Esophagus (tissue), 2 donors: ENCODE results near the gene ZNF44. TPM values are rescaled to one million over a fixed set of nuclear protein-coding genes. Genes with fewer than 3 reads are reported as not detected.
"Not testable (repeated sequence)": the region's sequence is repeated elsewhere in the genome, so short reads cannot be mapped to it uniquely, and the experiment has no call there.

Source experiments
- H3K27ac ChIP-seq, 2 donors: one replicate each; pipeline ENCODE4 v1.5.1; 2013; ENCODE audit warnings: low read depth in 2 of 2, mild to moderate bottlenecking in 2 of 2, inconsistent platforms in 1 of 2, low read length in 1 of 2, moderate library complexity in 1 of 2
- H3K27me3 ChIP-seq, 2 donors: one replicate each; pipeline ENCODE4 v1.6.1; 2013; ENCODE audit warnings: low read length in 2 of 2, control low read depth in 1 of 2, mild to moderate bottlenecking in 1 of 2; ENCODE audit not compliant: insufficient read depth in 2 of 2, control insufficient read depth in 1 of 2
- H3K36me3 ChIP-seq, 2 donors: one replicate each; pipeline ENCODE4 v1.6.1; 2013; ENCODE audit warnings: low read length in 1 of 2; ENCODE audit not compliant: control insufficient read depth in 2 of 2, insufficient read depth in 2 of 2
- H3K4me1 ChIP-seq, 2 donors: one replicate each; pipeline ENCODE4 v1.6.1; 2013; ENCODE audit warnings: low read length in 1 of 2; ENCODE audit not compliant: control insufficient read depth in 2 of 2, insufficient read depth in 2 of 2
- H3K4me3 ChIP-seq, 2 donors: one replicate each; pipeline ENCODE4 v1.5.1; 2013; ENCODE audit warnings: low read length in 2 of 2, mild to moderate bottlenecking in 2 of 2, low read depth in 1 of 2, moderate library complexity in 1 of 2
- H3K9me3 ChIP-seq, 2 donors: one replicate each; pipeline ENCODE4 v1.6.1; 2013; ENCODE audit warnings: mild to moderate bottlenecking in 2 of 2, low read depth in 1 of 2, low read length in 1 of 2, moderate library complexity in 1 of 2; ENCODE audit not compliant: control insufficient read depth in 2 of 2, insufficient read depth in 1 of 2
- WGBS, 2 donors: extraction: QIAGEN DNeasy Blood & Tissue Kit; methylation state at CpG; one replicate each; pipeline ENCODE4 v1.1.7; 2013; 5-methylcytosine and 5-hydroxymethylcytosine counted together
- polyA plus RNA-seq, 2 donors: library from polyadenylated mRNA; stranded (reverse); fragments of 200-250 nt; gene quantifications; one replicate each; pipeline ENCODE4 v1.2.3, GENCODE V29; 2013
- donor health status: healthy with polysubstance abuse.
- donor health status: Bipolar disorder and iron deficiency.

The ZNF44 gene
- polyA plus RNA-seq, result 1 to 10 TPM; 5.7 TPM

DNA sequence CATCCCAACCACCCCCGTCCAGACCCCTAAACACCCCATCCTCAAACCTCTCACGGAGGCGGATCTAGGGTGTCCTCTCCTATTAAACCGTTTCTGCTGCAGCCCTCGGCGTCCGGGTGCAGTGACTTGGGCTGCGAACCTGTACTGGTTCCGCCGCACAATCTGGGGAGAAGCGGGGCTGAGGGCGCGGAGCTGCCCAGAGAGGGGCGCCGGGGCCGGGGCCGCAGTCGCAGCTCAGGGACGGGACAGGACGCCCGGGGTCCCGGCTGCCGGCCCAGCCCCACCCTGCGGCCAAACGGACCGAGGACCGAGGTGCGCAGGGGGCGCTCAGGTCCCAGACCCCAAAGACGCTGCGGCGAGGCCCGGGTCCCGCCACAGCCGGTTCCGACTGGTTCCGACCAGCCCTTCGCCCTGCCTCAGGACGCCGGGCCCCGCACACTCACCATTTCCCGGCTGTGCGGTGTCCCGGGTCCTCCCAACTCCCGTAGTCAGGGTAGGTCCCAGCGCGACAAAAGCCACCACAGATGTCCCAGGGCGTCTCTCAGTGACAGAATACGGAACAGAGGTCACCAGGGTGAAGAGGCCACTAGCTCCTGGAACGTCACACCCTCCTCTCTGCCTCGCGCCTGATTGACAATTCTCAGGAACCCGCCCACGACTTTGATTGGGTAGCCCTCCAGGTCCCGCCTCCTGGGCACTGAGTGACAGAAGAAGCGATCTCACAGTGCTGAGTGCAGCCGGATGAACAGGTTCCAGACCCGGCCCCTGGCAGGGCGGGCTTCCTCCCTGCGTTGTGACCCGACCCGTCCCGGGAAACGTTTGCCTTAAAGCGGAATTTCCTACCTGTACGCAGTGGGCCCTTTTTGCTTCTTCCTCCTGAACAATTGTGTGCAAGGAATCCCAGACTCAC is at the start of gene ZNF44:
ZNF44 (minus strand) TSS at position 635 of the 910 bp plus-strand sequence; CDS start at position 446, 189 bp downstream.
- peaks cover 2 to 8% of the 10 kb centered on the region in 2 donors for H3K4me1 ChIP-seq
- 0% methylated on average over 63 to 66 of the region's 66 CpGs for WGBS, 2 donors
- H3K4me3 ChIP-seq, result peak within 1 kb of the TSS; percentile 90 to 94

DNA sequence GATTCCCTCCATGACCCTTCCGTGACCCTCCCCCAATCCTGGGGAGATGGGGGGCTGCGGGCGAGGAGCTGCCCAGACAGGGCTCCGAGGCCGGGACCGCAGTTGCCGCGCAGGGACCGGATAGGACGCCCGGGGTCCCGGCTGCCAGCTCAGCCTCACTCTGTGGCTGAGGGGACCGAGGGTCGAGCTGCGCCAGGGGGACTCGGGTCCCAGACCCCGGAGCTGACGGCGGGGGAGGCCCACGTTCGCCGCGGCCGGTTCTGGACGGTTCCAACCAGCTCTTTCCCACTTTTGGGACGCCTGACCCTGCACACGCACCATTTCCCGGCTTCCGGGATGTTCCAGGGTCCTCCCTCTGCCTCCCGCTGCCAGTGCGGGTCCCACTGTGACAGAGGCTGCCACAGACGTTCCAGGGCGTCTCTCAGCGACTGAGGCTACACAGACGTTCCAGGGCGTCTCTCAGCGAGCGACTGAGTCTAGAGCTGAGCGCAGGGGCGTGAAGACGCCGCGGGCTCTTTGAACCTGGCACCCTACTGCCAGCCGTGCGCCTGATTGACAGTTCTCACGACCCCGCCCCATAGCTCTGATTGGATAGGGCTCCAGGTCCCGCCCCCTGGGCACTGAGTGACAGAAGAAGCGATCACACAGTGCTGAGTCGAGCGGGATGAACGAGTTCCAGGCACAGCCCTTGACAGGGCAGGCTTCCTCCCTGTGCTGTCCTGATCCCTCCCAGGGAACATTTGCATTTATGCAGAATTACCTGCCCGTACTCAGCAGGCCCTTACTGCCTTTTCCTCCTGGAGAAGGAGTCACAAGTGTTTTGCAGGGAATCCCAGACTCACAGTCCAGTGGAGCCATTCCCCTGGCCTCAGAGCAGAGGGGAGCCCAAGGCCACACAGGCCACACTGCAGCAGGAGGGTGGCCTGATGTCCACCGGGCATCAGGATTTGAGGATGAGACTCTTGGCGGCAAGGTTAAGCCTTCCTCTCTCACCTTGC is 38.8 kb upstream of the ZNF44 start, which contains the start of gene ZNF563:
ZNF563 (minus strand) TSS at position 472 of the 998 bp plus-strand sequence; CDS start at position 321, 151 bp downstream.
- H3K36me3 ChIP-seq, result no peaks in the 10 kb centered on the region
- peak within 1 kb of the TSS; percentile 93 to 97 for H3K27ac ChIP-seq
- WGBS, 2 donors, result 0 to 1% methylated on average over 55 of the region's 55 CpGs
- peaks cover 0 to 6% of the 10 kb centered on the region in 2 donors for H3K4me1 ChIP-seq
- H3K9me3 ChIP-seq, result no peaks in the 10 kb centered on the region
- peak within 1 kb of the TSS; percentile 85 to 90 for H3K4me3 ChIP-seq
- H3K27me3 ChIP-seq, result no peaks in the 10 kb centered on the region

More for the DNA sequence above, at the start of gene ZNF44:
- Histone ChIP-seq H3K27ac (peak within 1 kb of the TSS; percentile 88 to 94), H3K36me3 (no peaks in the 10 kb centered on the region), H3K9me3 (no peaks in the 10 kb centered on the region), H3K27me3 (no peaks in the 10 kb centered on the region)

DNA sequence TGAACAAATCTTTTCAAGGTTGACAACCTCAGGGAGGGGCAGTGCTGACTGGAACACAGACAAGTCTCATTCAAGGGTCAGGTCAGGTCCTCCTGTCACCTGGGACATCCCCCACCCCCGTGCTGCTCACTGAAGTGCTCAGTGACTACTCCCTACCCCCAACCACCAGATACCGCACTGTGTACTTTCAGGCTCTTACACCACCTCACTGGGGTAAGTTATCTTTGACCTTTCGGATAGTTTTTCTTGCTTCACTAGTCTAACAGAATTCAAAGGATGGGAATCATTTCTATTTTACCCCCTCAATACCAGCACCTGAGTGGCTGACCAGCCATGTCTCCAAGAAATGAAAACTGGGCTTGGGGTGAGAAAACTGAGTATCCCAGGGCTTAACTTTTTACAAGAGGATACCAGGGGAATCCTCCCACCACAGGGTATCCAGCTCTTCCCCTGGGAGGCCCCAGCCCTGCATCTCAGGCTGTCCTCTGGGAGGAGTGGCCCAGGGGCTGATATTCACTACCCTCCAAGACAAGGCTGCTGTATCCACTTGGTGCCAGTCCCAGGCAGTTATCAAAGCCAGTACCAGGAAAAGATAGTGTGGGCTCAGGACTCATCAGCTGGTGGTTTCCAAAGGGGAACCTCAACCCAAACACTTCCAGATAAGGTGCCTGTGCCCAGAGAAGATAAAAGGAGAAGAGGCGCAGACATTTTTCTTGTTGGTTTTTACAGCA is 36.7 kb upstream of the ZNF44 start:
- no peaks in the 10 kb centered on the region for H3K36me3 ChIP-seq
- H3K9me3 ChIP-seq, result no peaks in the 10 kb centered on the region
- peaks cover 0 to 6% of the 10 kb centered on the region in 2 donors for H3K4me1 ChIP-seq
- WGBS, 2 donors, result 63 to 74% methylated on average over 4 of the region's 4 CpGs
- H3K4me3 ChIP-seq, result no peak overlapping the region
- H3K27me3 ChIP-seq, result no peaks in the 10 kb centered on the region
- no peak overlapping the region for H3K27ac ChIP-seq

DNA sequence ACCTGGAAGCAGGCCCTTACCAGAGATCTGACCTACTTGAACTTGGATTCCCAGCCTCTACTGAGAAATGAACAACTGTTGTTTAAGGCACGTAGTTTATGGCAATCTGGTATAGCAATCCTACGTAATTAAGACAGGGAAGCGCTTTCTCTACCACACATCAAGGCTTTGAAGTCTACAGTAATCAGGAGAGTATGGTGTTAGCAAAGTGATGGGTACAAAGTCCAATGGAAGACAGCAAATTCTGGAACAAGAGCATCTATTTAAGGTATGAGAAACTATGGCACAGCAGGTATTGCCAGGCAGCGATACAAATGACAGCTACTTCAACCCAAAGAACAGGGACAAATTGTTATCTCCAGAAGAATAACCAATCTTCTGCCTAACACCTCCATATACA is 35.7 kb upstream of the ZNF44 start:
- no peak overlapping the region for H3K4me3 ChIP-seq
- no peaks in the 10 kb centered on the region for H3K9me3 ChIP-seq
- no peaks in the 10 kb centered on the region for H3K36me3 ChIP-seq
- no peaks in the 10 kb centered on the region for H3K27me3 ChIP-seq
- H3K4me1 ChIP-seq, result peaks cover 0 to 6% of the 10 kb centered on the region in 2 donors
- 84 to 98% methylated on average over 4 of the region's 4 CpGs for WGBS, 2 donors
- H3K27ac ChIP-seq, result no peak overlapping the region

DNA sequence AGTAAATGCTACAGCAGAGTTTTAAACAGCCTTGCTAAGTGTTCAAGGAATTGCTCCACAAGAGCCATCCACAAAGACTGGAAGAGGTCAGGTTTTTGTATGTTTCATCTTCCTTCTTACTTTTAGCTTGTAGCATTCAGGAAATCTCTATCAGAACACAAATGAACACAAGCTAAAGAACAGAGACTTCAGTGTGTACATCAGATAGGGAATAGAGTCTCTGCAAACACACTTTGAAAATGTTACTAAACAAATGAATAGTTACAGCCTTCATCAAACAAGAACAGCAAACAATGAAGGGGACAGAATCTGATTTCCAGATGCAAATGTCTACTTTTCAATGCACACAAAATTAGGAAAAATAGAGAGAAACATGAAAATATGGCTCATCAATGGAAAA is 31.0 kb upstream of the ZNF44 start:
- Histone ChIP-seq H3K4me1 (no peaks in the 10 kb centered on the region), H3K36me3 (peaks cover 4 to 5% of the 10 kb centered on the region in 2 donors), H3K27me3 (no peaks in the 10 kb centered on the region)

DNA sequence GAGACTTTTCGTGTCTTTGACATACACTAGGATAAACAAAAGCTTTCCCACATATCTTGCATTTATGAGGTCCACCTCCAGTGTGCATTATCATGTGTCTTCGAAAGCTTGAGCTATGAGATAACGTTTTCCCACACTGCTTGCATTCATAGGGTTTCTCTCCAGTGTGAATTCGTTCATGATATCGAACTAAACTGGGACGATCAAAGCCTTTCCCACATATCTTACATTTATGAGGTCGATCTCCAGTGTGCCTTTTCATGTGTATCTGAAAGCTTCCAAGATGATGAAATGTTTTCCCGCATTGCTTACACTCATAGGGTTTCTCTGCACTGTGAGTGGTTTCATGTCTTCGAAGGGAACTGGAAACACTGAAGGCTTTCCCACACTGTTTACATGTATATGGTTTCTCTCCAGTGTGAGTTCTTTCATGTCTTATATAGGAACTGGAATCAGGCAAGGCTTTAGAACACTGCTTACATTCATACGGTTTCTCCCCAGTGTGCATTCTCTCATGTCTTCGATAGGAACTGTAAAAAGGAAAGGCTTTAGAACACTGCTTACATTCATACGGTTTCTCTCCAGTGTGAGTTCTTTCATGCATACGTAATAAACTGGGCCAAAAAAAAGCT is 24.2 kb upstream of the ZNF44 start:
- peaks cover 4 to 17% of the 10 kb centered on the region in 2 donors for H3K36me3 ChIP-seq

More for the DNA sequence above, 31.0 kb upstream of the ZNF44 start:
- Histone ChIP-seq H3K4me3 (no peak overlapping the region), H3K27ac (no peak overlapping the region), H3K9me3 (no peaks in the 10 kb centered on the region)

DNA sequence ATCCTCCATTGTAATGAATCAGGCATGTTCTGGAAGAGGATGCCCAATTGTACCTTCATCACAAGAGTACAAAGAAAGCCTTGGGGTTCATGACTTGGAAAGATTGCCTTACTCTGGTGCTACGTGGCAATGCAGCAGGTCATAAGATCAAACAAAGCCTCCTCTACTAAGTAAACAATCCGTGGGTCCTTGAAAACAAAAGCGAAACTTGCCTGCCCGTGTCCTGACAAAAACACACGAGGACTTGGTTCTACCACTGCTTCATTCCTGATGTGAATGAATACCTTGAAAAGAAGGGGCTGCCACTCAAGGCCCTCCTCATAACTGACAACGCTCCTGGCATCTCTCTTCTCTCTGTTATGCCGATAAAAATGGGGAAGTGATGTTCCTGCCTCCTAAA is 19.9 kb upstream of the ZNF44 start:
- Histone ChIP-seq H3K27ac (no peak overlapping the region), H3K36me3 (peaks cover 0 to 9% of the 10 kb centered on the region in 2 donors), H3K27me3 (no peaks in the 10 kb centered on the region), H3K4me3 (no peak overlapping the region), H3K4me1 (no peaks in the 10 kb centered on the region), H3K9me3 (peaks cover 4 to 9% of the 10 kb centered on the region in 2 donors)
- 46 to 58% methylated on average over 7 of the region's 7 CpGs for WGBS, 2 donors

More for the DNA sequence above, 24.2 kb upstream of the ZNF44 start:
- no peak overlapping the region for H3K27ac ChIP-seq
- no peaks in the 10 kb centered on the region for H3K27me3 ChIP-seq
- WGBS, 2 donors, result 97% methylated on average over 13 of the region's 13 CpGs
- H3K4me3 ChIP-seq, result no peak overlapping the region
- no peaks in the 10 kb centered on the region for H3K4me1 ChIP-seq
- H3K9me3 ChIP-seq, result peaks cover 4 to 14% of the 10 kb centered on the region in 2 donors

DNA sequence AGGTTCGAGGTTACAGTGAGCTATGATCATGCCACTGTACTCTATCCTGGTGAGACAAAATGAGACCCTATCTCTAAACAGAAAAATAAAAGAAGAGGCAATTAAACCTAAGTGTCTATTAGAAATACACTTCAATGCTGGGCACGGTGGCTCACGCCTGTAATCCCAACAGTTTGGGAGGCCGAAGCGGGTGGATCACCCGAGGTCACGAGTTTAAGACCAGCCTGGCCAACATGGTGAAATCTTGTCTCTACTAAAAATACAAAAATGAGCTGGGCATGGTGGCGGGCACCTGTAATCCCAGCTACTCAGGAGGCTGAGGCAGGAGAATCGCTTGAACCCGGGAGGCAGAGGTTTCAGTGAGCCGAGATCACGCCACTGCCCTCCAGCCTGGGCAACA is 14.2 kb upstream of the ZNF44 start:
- not testable (repeated sequence) for H3K4me1 ChIP-seq, H3K27me3 ChIP-seq, H3K4me3 ChIP-seq, H3K9me3 ChIP-seq, H3K27ac ChIP-seq, H3K36me3 ChIP-seq
- WGBS, 2 donors, result 95 to 97% methylated on average over 12 of the region's 12 CpGs
